Kidney epithelial cell (primary cell): ENCODE measurements around the gene GALNS. TPM values are rescaled to one million over a fixed set of nuclear protein-coding genes. Genes with fewer than 3 reads are reported as not detected.

ENCODE experiments used
- DNase-seq: peaks from one replicate; pipeline ENCODE4 v3.0.0-alpha.2; 2010; ENCODE audit warnings: low read depth
- H3K27me3 ChIP-seq: 2 replicates; pipeline ENCODE4 v1.6.0; 2011; ENCODE audit warnings: low read length; ENCODE audit not compliant: control insufficient read depth, insufficient read depth
- H3K36me3 ChIP-seq: 2 replicates; pipeline ENCODE4 v1.5.1; 2011; ENCODE audit warnings: low read length; ENCODE audit not compliant: control insufficient read depth, insufficient read depth
- H3K4me3 ChIP-seq: 2 replicates; pipeline ENCODE4 v1.5.1; 2011; ENCODE audit warnings: low read depth, mild to moderate bottlenecking, control low read depth, low read length
- total RNA-seq: library from RNA; depleted of rRNA; stranded (reverse); fragments of >200 nt; gene quantifications from 2 replicates; pipeline ENCODE4 v1.2.3, GENCODE V29; 2015
- TF ChIP-seq, protein P1 (sequence below): IDR thresholded peaks from 2 replicates; pipeline ENCODE4 v1.5.1; 2011; ENCODE audit warnings: mild to moderate bottlenecking, moderate library complexity, low read length, control low read depth, inconsistent platforms; ENCODE audit not compliant: insufficient read depth, poor library complexity, severe bottlenecking

The GALNS gene
- total RNA-seq, 1 donor from 2014 or later, result 23.6 TPM

DNA sequence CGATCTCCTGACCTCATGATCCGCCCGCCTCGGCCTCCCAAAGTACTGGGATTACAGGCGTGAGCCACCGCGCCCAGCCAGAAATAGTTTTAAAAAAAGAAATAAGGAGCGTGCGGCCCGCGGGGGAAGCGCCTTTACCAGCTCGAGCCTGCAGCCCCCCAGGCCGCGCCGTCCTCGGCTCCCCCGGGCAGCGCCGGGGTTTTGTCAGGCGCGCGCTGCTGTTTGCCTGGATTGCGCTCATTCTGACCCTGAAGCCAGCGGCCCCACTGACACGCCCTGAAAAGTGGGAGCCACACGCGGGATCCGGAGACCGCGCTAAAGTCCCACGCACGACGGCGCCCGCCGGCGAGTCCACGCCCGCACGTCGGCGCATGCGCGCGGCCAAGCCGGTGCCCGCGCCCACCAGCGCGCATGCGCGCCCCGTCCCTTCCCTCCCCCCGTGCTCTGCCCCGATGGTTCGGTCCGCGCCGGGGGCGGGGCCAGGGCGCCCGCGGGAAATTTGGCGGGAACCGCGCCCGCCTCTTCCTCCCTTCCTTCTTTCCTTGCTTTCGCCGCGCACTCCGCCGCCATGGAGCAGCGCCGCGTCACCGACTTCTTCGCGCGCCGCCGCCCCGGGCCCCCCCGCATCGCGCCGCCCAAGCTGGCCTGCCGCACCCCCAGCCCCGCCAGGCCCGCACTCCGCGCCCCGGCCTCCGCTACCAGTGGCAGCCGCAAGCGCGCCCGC lies 53.3 kb downstream of the GALNS start, which contains the start of gene CDT1:
Gene CDT1 (plus strand): TSS at position 526 of the 724 bp plus-strand sequence. CDS start 43 bp downstream, at position 569.
- TF ChIP-seq, protein P1, sequence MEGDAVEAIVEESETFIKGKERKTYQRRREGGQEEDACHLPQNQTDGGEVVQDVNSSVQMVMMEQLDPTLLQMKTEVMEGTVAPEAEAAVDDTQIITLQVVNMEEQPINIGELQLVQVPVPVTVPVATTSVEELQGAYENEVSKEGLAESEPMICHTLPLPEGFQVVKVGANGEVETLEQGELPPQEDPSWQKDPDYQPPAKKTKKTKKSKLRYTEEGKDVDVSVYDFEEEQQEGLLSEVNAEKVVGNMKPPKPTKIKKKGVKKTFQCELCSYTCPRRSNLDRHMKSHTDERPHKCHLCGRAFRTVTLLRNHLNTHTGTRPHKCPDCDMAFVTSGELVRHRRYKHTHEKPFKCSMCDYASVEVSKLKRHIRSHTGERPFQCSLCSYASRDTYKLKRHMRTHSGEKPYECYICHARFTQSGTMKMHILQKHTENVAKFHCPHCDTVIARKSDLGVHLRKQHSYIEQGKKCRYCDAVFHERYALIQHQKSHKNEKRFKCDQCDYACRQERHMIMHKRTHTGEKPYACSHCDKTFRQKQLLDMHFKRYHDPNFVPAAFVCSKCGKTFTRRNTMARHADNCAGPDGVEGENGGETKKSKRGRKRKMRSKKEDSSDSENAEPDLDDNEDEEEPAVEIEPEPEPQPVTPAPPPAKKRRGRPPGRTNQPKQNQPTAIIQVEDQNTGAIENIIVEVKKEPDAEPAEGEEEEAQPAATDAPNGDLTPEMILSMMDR, result no peak
- peaks cover 2% of the 10 kb centered on the region for H3K36me3 ChIP-seq
- peak within 1 kb of the TSS; percentile 58 for H3K4me3 ChIP-seq
- DNase-seq, result no peak
- no peaks in the 10 kb centered on the region for H3K27me3 ChIP-seq

DNA sequence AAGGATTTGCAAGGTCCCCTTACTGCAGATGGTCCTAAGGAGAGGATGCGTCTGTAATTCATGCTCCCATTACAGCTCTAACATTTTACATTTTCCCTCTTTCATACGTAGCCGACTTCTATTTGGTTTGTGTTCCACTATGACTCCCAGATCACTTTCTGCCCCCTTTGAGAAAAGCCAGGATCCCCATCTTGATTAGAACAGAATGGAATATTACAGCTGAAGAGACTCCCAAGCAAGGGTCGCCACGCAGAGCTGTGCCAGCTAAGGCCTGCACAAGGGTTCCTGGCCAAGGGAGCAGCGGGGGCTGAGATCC lies 56.5 kb downstream of the GALNS start:
- H3K27me3 ChIP-seq, result no peaks in the 10 kb centered on the region
- no peak overlapping the region for H3K4me3 ChIP-seq
- H3K36me3 ChIP-seq, result no peaks in the 10 kb centered on the region
- TF ChIP-seq, protein P1, result no peak
- DNase-seq, result no peak

DNA sequence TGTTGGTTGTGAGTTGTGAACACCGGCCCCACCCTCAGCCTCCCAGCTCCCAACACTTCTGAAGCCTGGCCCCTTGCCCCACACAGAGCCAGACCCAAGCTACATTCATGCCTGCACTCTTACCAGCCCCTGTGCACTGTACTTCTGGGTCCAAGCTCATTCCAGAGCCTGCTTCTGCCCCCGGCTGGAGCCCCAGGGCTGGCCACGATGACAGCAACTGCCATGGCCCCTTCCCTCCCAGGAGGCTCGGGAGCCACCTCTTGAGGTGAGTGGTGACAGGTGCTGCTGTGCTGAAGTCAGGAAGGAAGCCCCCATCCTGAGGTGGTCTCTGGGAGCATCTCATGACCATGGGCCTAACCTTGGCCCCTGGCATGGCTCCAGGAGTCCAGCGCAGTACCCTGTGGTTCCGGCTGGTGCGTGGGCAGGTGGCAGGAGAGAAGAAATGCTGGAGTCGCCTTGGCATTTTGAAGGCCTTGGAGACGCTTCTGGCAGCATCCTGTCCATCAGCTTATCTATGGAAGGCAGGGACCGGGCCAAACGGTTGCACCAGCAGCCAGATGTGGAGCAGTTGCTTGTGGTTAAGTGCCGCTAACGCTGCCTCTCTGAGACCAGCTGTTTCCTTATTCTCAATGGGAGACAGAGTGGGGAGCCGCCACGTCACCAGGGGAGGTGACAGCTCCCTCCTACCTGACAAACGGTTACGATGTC lies 57.0 kb downstream of the GALNS start:
- H3K4me3 ChIP-seq, result no peak overlapping the region
- no peaks in the 10 kb centered on the region for H3K27me3 ChIP-seq
- H3K36me3 ChIP-seq, result no peaks in the 10 kb centered on the region
- TF ChIP-seq, protein P1, result no peak
- no peak for DNase-seq

DNA sequence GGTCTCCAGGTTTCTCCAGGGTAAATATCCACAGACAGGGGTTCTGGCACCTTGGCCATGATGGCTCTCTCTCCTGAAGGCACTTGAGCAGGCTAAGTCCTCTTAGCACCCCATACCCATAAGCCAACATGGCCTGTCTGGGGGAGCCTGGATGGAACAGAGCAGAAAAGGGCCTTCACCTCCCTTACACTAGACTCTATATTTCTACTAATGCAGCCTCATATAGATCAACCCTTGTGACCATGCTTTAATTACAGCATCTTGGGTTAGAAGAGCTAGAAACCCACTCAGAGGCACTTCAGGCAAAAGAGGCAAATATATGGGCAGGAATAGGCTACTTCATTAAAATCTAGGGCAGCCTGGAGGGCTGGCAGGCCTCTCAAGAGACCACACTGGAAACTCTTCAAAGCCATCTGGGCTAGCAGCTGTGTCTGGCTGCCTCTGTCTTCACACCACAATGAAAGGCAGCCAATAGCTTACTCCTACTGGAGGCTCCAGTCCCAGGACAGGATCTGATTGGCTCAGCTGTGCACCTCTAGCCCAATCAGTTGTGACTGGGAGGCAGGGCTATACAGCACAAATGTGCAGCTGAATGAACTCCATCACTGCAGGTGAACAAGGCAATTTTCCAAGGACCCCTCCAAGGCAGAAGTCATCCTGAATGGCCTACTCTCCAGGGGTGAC lies 57.8 kb downstream of the GALNS start:
- TF ChIP-seq, protein P1, result no peak
- no peak for DNase-seq
- H3K27me3 ChIP-seq, result no peaks in the 10 kb centered on the region
- H3K4me3 ChIP-seq, result no peak overlapping the region
- H3K36me3 ChIP-seq, result no peaks in the 10 kb centered on the region

DNA sequence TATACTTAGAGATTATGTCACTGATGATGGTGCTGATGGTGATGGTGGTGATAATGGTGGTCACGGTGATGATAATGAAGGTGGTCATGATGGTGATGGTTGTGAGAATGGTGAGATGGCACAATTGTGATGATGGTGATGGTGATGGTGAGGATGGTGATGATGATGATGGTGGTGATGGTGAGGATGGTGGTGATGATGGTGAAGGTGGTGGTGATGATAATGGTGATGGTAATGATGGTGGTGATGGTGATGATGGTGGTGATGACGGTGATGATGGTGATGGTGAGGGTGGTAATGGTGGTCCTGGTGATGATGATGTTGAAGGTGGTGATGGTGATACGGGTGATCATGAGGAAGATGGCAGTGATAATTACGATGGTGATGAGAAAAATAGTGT lies 58.7 kb downstream of the GALNS start:
- no peak overlapping the region for H3K4me3 ChIP-seq
- DNase-seq, result no peak
- no peaks in the 10 kb centered on the region for H3K36me3 ChIP-seq
- H3K27me3 ChIP-seq, result peaks cover 7% of the 10 kb centered on the region
- TF ChIP-seq, protein P1, result no peak
